ENCODE data around the gene LYRM7.
"Not testable (repeated sequence)": the region's sequence is repeated elsewhere in the genome, so short reads cannot be mapped to it uniquely, and the experiment has no call there.

LYRM7 gene

GRCh38 chr5:131218392-131218791, 47.6 kb downstream of the LYRM7 start:
- DNase-seq: no peak

GRCh38 chr5:131220566-131220965, 49.8 kb downstream of the LYRM7 start:
- no peak for DNase-seq

- no peak for DNase-seq
These were observed 50.4 kb downstream of the LYRM7 start for GRCh38 chr5:131221008-131221703.

GRCh38 chr5:131221888-131222287, 51.1 kb downstream of the LYRM7 start:
- DNase-seq: no peak

- DNase-seq: no peak
These were observed 52.0 kb downstream of the LYRM7 start for GRCh38 chr5:131222731-131223130.

- no peak for DNase-seq
These were observed 53.1 kb downstream of the LYRM7 start for GRCh38 chr5:131223751-131224386.

- DNase-seq: no peak
These were observed 53.9 kb downstream of the LYRM7 start for GRCh38 chr5:131224387-131225201.

- DNase-seq: no peak
These were observed 54.7 kb downstream of the LYRM7 start for GRCh38 chr5:131225282-131225974.

- no peak for DNase-seq
These were observed 56.2 kb downstream of the LYRM7 start for GRCh38 chr5:131226899-131227298.

- no peak for DNase-seq
These were observed 57.9 kb downstream of the LYRM7 start for GRCh38 chr5:131228646-131229045.

- DNase-seq: no peak
These were observed 58.9 kb downstream of the LYRM7 start for GRCh38 chr5:131229623-131230022.

GRCh38 chr5:131230406-131230805, 59.7 kb downstream of the LYRM7 start:
- DNase-seq: no peak

- no peak for DNase-seq
These were observed 68.9 kb downstream of the LYRM7 start for GRCh38 chr5:131239686-131240085.

- no peak for DNase-seq
These were observed 72.0 kb downstream of the LYRM7 start for GRCh38 chr5:131242728-131243255.

- no peak for DNase-seq
These were observed 74.6 kb downstream of the LYRM7 start for GRCh38 chr5:131245312-131245711.

- DNase-seq: no peak
These were observed 75.2 kb downstream of the LYRM7 start for GRCh38 chr5:131245948-131246347.

- DNase-seq: no peak
These were observed 75.8 kb downstream of the LYRM7 start for GRCh38 chr5:131246504-131246903.

- DNase-seq: no peak
These were observed 80.2 kb downstream of the LYRM7 start for GRCh38 chr5:131250751-131251475.

GRCh38 chr5:131252824-131253171, 82.1 kb downstream of the LYRM7 start:
- no peak for DNase-seq

- not testable (repeated sequence) for DNase-seq
These were observed 83.3 kb downstream of the LYRM7 start for GRCh38 chr5:131254025-131254424.

GRCh38 chr5:131254741-131255140, 84.0 kb downstream of the LYRM7 start:
- DNase-seq: no peak
